CD4-positive, alpha-beta T cell (primary cell): ENCODE data around the gene RNF130. TPM values are rescaled to one million over a fixed set of nuclear protein-coding genes. Genes with fewer than 3 reads are reported as not detected.

Experiments
- ATAC-seq: fragments of 200-7000 bp; cut with Tn5 transposase; one replicate; pipeline ENCODE4 v1.10.0; 2022; ENCODE audit warnings: mild to moderate bottlenecking; ENCODE audit not compliant: poor library complexity
- CTCF ChIA-PET: fragments of 350-600 bp; sonication (Branson Sonifier 250); formaldehyde crosslinking; loops from one replicate; lab custom pipeline; 2021; ENCODE audit warnings: antibody characterized with exemption, inconsistent platforms; lab: Charles Lee
- POLR2A ChIA-PET: fragments of 350-600 bp; sonication (Branson Sonifier 250); formaldehyde crosslinking; loops from one replicate; lab custom pipeline; 2021; ENCODE audit warnings: antibody characterized with exemption, inconsistent platforms; lab: Charles Lee
- DNase-seq, 14 experiments: peaks; one replicate each; pipeline ENCODE4 v3.0.0-alpha.2; 2013 to 2020; ENCODE audit warnings: mixed read lengths in 2 of 14
- H3K27ac ChIP-seq, 2 donors: one replicate each; pipeline versions ENCODE4 v1.5.1 to v1.7.0; 2013; ENCODE audit warnings: low read length in 2 of 2, low read depth in 1 of 2, mild to moderate bottlenecking in 1 of 2
- H3K27me3 ChIP-seq, 2 experiments: 1 replicate in 1 of 2; 2 replicates in 1 of 2; pipeline versions ENCODE4 v1.6.1 to v1.7.0; 2013; ENCODE audit warnings: low read length in 2 of 2, control low read depth in 1 of 2, mild to moderate bottlenecking in 1 of 2, moderate library complexity in 1 of 2; ENCODE audit not compliant: insufficient read depth in 2 of 2, control insufficient read depth in 1 of 2
- H3K36me3 ChIP-seq: one replicate; pipeline ENCODE4 v1.6.1; 2013; ENCODE audit warnings: low read length, control low read depth; ENCODE audit not compliant: insufficient read depth
- H3K4me1 ChIP-seq: one replicate; pipeline ENCODE4 v1.6.1; 2013; ENCODE audit warnings: low read length, control low read depth; ENCODE audit not compliant: insufficient read depth
- H3K4me3 ChIP-seq: one replicate; pipeline ENCODE4 v1.5.1; 2013; ENCODE audit warnings: mild to moderate bottlenecking, low read length, moderate library complexity
- H3K9me3 ChIP-seq, 2 experiments: 1 replicate in 1 of 2; 2 replicates in 1 of 2; pipeline versions ENCODE4 v1.6.1 to v1.7.0; 2013; ENCODE audit warnings: low read length in 2 of 2, mild to moderate bottlenecking in 2 of 2, control low read depth in 1 of 2, moderate library complexity in 1 of 2; ENCODE audit not compliant: control insufficient read depth in 1 of 2, insufficient read depth in 1 of 2
- H3K27ac Mint-ChIP-seq: one replicate; pipeline ENCODE4 v1.8.0; 2020; ENCODE audit warnings: mixed read lengths
- H3K27me3 Mint-ChIP-seq: one replicate; pipeline ENCODE4 v1.8.0; 2021; ENCODE audit warnings: mixed read lengths
- H3K36me3 Mint-ChIP-seq: one replicate; pipeline ENCODE4 v1.8.0; 2021; ENCODE audit warnings: low read depth, mixed read lengths
- H3K4me1 Mint-ChIP-seq: one replicate; pipeline ENCODE4 v1.8.0; 2021; ENCODE audit warnings: low read depth, mixed read lengths
- H3K4me3 Mint-ChIP-seq: one replicate; pipeline ENCODE4 v1.8.0; 2020; ENCODE audit warnings: mild to moderate bottlenecking, mixed read lengths
- H3K9me3 Mint-ChIP-seq: one replicate; pipeline ENCODE4 v1.8.0; 2020; ENCODE audit warnings: mixed read lengths
- intact Hi-C, 2 experiments: fragments of 100-400 bp; cut with DNase I in 1 of 2; cut with micrococcal nuclease in 1 of 2; formaldehyde crosslinking; loops; one replicate each; pipeline versions ENCODE4 v1.15.1 to v1.9.0; 2023 to 2025; cut with DNase I, micrococcal nuclease
- total RNA-seq, 174 experiments: library from RNA in 2 of 174; stranded (reverse) in 2 of 174; gene quantifications; one replicate each; pipeline ENCODE4 v1.2.3 and lab custom pipeline; 2021 to 2026
- TF ChIP-seq, protein P1 (sequence below): fragments of 200-600 bp; IDR thresholded peaks from one replicate; pipeline ENCODE4 v1.8.0; 2022; ENCODE audit warnings: antibody characterized with exemption, mild to moderate bottlenecking

The RNF130 gene
- total RNA-seq, 2 experiments from 2014 or later, result 18.2 to 19.1 TPM

DNA sequence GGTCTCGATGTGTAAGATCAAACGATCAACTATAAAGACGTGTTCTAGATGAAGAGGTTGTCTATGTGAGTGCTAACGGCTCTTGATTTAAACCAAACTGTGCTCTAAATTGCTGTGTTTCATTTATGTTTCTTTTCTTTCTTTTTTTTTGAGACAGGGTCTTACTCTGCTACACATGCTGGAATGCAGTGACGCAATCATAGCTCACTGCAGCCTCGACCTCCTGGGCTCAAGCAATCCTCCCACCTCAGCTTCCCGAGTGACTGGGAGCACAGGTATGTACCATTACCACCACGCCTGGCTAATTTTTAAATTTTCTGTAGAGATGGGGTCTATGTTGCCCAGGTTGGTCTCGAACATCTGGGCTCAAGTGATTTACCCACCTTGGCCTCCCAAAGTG, 24.0 kb upstream of the RNF130 start:
- ChIA-PET CTCF (no interaction called here), POLR2A (no interaction called here)

DNA sequence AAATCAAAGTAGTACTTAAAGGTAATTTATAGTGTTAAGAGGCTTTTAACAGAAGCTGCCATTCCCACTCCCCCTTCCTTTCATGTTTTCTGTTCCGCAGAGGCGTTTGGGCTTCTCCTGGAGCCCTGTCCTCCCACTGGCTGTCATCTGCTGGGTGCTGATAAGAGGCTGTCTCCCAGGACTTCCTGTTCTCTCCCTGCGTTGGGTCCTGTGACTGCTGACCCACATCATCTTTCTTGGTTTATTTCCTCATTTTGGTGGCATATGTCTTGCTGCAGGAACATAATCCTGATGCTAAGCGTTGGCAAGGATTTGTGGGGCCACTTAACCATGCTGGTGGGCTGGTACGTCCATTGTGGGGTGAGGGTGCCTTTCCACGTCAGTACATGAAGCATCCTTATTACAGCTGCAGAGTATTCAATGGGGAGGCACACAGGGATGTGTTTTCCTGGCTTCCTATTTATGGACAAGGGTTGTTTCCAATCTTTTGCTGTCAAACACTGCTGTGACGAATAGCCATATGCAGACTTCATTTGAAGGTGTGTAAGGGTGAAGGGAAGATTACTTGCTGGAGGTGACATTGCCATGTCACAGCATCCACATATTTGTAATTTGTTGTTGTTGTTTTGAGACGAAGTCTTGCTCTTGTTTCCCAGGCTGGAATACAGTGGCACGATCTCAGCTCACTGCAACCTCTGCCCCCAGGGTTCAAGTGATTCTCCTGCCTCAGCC, 22.3 kb upstream of the RNF130 start:
- ATAC-seq (no peak), DNase-seq (peak in 2 of 14 experiments; percentile 46 to 53)
- no peaks in the 10 kb centered on the region for H3K36me3 ChIP-seq
- no peak overlapping the region for H3K27ac ChIP-seq
- Mint-ChIP-seq H3K4me3 (no peak overlapping the region), H3K36me3 (no peaks in the 10 kb centered on the region), H3K9me3 (no peaks in the 10 kb centered on the region), H3K27me3 (no peaks in the 10 kb centered on the region), H3K27ac (no peak overlapping the region), H3K4me1 (peaks cover 12% of the 10 kb centered on the region)
- peaks cover 0 to 4% of the 10 kb centered on the region in 2 experiments for H3K9me3 ChIP-seq
- H3K4me3 ChIP-seq, result no peak overlapping the region
- TF ChIP-seq, protein P1, sequence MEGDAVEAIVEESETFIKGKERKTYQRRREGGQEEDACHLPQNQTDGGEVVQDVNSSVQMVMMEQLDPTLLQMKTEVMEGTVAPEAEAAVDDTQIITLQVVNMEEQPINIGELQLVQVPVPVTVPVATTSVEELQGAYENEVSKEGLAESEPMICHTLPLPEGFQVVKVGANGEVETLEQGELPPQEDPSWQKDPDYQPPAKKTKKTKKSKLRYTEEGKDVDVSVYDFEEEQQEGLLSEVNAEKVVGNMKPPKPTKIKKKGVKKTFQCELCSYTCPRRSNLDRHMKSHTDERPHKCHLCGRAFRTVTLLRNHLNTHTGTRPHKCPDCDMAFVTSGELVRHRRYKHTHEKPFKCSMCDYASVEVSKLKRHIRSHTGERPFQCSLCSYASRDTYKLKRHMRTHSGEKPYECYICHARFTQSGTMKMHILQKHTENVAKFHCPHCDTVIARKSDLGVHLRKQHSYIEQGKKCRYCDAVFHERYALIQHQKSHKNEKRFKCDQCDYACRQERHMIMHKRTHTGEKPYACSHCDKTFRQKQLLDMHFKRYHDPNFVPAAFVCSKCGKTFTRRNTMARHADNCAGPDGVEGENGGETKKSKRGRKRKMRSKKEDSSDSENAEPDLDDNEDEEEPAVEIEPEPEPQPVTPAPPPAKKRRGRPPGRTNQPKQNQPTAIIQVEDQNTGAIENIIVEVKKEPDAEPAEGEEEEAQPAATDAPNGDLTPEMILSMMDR, result no peak
- intact Hi-C loops, result loop anchor here (5.0 kb wide), 2 partner anchors 72 to 187 kb away; partner anchors contain the start of gene TBC1D9B (in 2 of the 2)
- no peaks in the 10 kb centered on the region for H3K27me3 ChIP-seq
- POLR2A ChIA-PET, result no interaction called here
- H3K4me1 ChIP-seq, result peaks cover 18% of the 10 kb centered on the region
- CTCF ChIA-PET, result no interaction called here

More for the DNA sequence above, 24.0 kb upstream of the RNF130 start:
- Mint-ChIP-seq H3K27me3 (no peaks in the 10 kb centered on the region), H3K36me3 (no peaks in the 10 kb centered on the region), H3K4me3 (no peak overlapping the region), H3K27ac (no peak overlapping the region), H3K9me3 (no peaks in the 10 kb centered on the region), H3K4me1 (peaks cover 6% of the 10 kb centered on the region)
- TF ChIP-seq, protein P1, result no peak
- Histone ChIP-seq H3K27me3 (no peaks in the 10 kb centered on the region), H3K4me3 (no peak overlapping the region), H3K36me3 (no peaks in the 10 kb centered on the region), H3K9me3 (peaks cover 0 to 4% of the 10 kb centered on the region in 2 experiments), H3K27ac (no peak overlapping the region), H3K4me1 (peaks cover 10% of the 10 kb centered on the region)
- no peak for DNase-seq
- no peak for ATAC-seq
- intact Hi-C loops, result no loop called here

DNA sequence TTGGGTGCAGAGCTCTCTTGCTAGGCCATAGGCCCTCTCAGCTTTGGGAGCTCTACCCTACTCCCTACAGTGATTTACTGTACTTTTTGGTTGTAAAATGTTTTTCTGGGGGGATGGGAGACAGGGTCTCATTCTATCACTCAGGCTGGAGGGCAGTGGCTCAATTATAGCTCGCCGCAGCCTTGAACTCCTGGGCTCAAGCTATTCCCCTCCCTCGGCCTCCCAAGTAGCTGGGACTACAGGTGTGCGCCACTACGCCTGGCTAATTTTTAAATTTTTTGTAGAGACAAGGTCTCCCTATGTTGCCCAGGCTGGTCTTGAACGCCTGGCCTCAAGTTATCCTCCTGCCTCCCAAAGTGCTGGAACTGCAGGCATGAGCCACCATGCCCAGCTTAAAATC, 21.7 kb upstream of the RNF130 start:
- CTCF ChIA-PET, result no interaction called here
- no peaks in the 10 kb centered on the region for H3K36me3 ChIP-seq
- ATAC-seq, result no peak
- Mint-ChIP-seq H3K36me3 (no peaks in the 10 kb centered on the region), H3K4me3 (no peak overlapping the region), H3K27ac (no peak overlapping the region), H3K9me3 (no peaks in the 10 kb centered on the region), H3K27me3 (no peaks in the 10 kb centered on the region), H3K4me1 (peaks cover 12% of the 10 kb centered on the region)
- TF ChIP-seq, protein P1, result no peak
- no peak overlapping the region for H3K27ac ChIP-seq
- intact Hi-C loops, result loop anchor here (5.0 kb wide), 2 partner anchors 71 to 186 kb away; partner anchors contain the start of gene TBC1D9B (in 2 of the 2)
- POLR2A ChIA-PET, result no interaction called here
- peaks cover 18% of the 10 kb centered on the region for H3K4me1 ChIP-seq
- DNase-seq, result peak in 1 of 14 experiments; percentile 1
- peaks cover 0 to 4% of the 10 kb centered on the region in 2 experiments for H3K9me3 ChIP-seq
- H3K27me3 ChIP-seq, result no peaks in the 10 kb centered on the region
- H3K4me3 ChIP-seq, result no peak overlapping the region
